SK-N-SH (cell line): Measurements from ENCODE around the gene POU4F3.

Experiments
- CTCF ChIP-seq: fragments of 200-600 bp; sonication (generic); IDR thresholded peaks from 2 replicates; pipeline ENCODE4 v1.6.1; 2017; ENCODE audit warnings: antibody characterized with exemption, mild to moderate bottlenecking, moderate library complexity
- MAX ChIP-seq: IDR thresholded peaks from 2 replicates; pipeline ENCODE4 v1.4.0; 2012; ENCODE audit warnings: low read depth
- REST ChIP-seq: IDR thresholded peaks from 2 replicates; pipeline ENCODE4 v1.6.1; 2012; ENCODE audit warnings: mild to moderate bottlenecking, low read depth, low read length, moderate library complexity
- SMC3 ChIP-seq: IDR thresholded peaks from 2 replicates; pipeline ENCODE4 v1.6.1; 2012; ENCODE audit warnings: low read depth, low read length, improper control_type of control experiment

GRCh38 chr5:146331423-146331822 is 7.2 kb upstream of the POU4F3 start:
- no peak for TF ChIP-seq CTCF
- TF ChIP-seq MAX = no peak
- TF ChIP-seq REST = no peak
- no peak for TF ChIP-seq SMC3
